Stimulated activated CD4-positive, alpha-beta T cell treated with anti-CD3 and anti-CD28 coated beads, Interleukin-15, amount 100 ng/mL, for 24 hours (primary cell): ENCODE data around the gene C22orf42.
"Not testable (repeated sequence)": the region's sequence is repeated elsewhere in the genome, so short reads cannot be mapped to it uniquely, and the experiment has no call there.

Experiments
- DNase-seq: peaks from one replicate; pipeline ENCODE4 v3.0.0-alpha.2; 2020

Gene C22orf42, protein sequence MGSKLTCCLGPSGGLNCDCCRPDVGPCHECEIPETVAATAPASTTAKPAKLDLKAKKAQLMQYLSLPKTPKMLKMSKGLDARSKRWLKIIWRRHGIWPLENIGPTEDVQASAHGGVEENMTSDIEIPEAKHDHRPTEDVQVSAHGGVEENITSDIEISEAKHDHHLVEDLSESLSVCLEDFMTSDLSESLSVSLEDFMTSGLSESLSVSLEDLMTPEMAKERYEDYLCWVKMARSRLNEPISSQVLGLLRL

DNA sequence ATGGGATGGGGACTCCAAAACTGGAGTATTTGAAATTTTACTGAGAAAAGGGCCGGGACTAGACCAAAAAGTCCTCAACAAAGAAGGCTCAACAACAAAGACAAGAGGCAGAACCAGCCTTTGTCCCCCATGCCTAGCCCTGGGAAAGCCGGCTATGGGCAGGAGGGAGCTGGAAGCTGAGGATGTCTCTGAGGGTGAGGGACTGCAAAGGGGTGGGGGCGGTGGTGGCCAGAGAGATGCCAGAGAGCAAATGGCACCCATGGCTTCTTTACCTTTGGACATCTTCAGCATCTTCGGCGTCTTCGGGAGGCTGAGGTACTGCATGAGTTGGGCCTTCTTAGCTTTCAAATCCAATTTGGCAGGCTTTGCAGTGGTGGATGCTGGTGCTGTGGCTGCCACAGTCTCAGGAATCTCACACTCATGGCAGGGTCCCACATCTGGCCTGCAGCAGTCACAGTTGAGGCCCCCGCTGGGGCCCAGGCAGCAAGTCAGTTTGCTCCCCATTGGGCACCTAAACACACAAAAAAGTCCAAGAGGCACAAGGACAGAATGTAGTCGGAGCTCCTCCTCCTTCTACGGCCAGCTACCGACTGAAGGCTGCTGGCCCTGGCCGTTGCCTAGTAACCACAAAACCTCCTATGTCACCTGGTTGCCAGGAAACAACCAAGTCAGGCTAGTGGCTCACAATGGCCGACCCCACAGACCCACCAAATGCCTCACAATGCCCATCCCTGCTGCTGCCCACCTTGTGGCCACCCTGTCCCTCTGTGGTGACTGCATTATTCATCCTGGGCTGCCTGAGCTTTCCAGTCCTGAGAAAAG lies at the start of gene C22orf42:
C22orf42 (minus strand) TSS at position 592 of the 822 bp plus-strand sequence; CDS start at position 504, 88 bp downstream.
- no peak for DNase-seq

DNA sequence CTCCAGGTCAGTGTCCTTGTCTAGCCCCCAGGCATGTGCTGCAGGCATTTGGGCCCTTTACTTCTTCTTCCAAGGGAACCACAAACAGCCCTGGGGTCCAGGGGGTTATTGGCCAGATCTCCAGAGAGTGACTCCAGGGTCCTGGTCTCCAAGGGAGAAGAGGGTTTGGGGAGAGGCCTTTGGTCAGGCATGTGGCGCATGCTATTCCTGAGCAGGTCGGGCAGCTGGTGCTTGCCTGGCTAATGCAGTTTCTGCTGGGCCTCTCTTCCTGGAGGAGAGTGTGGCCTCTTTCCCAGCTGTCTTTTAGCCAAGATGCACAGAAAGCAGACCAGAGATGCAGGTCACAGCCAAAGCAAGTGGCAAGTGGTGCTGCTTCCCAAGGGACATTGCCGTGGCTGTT lies 49.6 kb upstream of the C22orf42 start:
- DNase-seq, result no peak

DNA sequence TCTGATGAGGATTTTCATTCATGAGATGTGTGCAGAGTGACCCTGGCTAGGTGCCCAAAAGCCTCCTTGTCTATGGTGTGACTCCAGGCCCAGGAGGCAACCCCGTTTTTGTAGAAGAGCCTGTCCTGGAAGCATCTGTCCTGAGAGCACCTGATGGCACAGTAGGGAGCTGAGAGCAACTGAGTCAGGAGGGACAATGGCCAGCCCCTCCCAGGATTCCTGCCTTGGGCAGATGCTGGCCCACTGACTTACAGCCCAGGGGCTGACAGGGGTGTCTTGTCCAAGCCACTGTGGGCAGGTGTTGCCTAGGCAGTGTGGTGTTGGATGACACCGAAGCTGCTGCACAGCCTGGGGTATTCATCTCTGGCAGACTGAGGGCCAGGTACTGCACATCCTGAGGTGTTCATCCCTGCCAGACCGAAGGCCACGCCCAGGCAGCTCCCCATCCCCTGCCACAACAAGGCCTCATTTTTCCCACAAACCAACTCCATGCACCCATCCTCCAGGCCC lies 48.9 kb upstream of the C22orf42 start:
- no peak for DNase-seq

DNA sequence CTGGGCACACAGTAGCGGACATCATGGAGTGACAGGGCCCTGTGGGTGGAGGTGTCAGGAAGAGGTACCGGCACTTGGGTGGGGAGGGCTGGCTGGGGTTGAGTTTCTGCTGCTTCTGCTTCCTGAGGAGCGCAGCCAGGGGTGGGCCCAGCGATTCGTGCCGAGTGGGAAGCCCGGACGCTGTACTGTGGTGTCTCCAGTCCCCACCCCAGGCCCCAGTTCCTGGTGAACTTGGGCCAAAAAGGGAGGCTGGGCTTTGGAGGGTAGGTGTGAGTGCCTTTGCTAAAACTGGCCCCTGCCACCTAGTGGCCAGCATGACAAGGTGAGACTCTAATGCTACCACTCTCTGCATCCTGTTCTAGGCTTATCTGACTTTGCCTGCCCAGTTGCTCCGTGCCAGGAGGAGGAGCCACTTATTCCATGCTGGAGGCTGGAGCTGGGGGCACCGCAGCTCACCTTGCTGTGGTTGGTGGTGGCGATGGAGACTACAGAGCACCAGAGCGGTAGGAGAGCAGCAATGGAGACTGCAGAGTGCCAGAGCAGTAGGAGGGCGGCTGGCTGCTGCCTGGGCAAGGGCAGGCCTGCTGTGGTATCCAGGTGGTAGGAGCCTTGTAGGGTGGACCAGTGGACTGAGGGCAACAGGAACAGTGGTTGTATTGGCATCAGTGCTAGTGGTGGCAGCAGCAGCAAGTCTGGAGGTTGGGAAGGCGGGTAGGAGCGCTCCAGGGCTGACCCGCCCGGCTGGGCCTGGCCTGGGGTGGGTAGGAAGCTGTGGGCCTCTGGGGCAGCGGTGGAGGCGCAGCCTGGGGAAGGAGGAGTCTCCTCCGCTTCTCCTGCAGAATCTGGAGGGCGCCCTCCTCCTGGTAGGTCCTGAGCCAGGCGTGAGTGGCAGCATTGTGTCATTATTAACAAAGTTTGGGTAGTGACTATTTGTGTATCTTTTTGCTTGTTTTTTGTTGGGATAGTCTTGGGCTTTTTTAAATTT lies 48.0 kb upstream of the C22orf42 start:
- DNase-seq, result peak; percentile 56

DNA sequence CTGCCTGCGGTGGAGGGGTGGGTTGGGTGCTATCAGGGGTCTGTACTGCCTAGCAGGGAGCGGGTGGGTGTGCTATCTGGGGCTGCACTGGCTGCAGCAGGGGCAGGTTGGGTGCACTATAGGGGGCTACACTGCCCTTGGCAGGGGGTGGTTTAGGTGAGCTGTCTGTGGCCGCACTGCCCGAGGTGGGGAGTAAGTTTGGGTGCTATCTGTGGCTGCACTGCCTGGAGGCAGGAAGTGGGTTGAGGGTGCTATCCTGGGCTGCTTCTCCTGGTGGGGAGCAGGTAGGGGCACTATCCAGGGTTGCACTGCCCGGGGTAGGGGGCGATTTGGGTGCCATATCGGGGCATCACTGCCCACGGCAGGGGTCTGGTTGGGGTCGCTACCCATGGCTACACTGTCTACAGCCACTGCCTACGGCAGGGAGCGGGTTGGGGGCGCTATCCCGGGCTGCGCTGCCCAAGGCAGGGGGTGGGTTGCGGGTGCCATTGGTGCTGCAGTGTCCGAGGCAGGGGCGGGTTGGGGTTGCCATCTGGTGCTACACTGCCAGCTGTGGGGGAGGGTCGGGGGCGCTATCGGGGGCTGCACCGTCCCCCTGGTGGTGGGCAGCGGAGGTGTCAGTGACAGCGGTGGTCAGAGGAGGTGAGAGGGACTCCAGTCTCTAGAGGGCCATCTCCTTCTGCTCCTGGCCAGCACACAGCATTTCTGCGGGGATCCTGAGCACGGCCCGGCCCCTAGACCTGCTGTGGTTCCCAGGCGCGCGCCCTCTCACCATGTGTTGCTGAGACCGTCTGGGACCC lies 47.1 kb upstream of the C22orf42 start:
- no peak for DNase-seq

DNA sequence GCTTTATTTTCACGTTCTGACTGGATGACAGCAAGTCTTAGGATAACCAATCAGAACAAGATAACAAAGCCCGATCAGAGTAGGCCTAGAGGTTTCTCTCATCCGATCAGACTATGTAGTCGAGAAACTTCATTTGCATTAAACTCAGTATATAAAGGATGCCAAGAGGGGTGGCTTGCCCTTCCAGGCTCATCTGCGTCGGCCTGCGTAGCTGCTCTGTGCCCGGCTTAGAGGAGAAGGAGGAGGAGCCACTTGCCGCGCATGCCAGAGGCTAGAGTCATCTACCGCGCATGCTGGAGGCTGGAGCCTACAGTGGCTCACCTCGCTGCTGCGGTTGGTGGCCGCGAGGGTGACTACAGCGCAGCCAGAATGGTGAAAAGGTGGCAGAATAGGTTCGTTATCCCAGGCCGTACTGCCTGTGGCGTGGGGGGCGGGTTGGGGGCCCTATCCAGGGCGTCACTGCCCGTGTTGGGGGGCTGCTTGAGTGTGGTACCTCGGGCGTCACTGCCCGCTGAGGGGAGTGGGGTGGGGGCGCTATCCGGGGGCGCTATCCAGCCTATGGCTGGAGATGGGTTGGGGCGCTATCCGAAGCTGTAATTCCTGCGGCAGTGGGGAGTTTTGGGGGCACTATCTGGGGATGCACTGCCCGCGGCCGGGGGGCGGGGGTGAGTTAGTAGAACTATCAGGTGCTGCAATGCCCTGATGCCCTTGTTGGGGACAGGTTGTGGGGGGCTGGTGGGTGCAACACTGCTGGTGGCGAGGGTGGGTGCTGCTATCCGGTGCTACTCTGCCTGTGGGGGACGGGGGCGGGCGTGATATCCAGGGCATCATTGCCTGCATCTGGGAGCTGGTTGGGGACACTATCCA lies 46.0 kb upstream of the C22orf42 start, which contains the start of gene RFPL2:
RFPL2 (minus strand) TSS at position 218 of the 867 bp plus-strand sequence. CDS start 2,622 bp downstream, outside the sequence.
- peak; percentile 66 for DNase-seq

DNA sequence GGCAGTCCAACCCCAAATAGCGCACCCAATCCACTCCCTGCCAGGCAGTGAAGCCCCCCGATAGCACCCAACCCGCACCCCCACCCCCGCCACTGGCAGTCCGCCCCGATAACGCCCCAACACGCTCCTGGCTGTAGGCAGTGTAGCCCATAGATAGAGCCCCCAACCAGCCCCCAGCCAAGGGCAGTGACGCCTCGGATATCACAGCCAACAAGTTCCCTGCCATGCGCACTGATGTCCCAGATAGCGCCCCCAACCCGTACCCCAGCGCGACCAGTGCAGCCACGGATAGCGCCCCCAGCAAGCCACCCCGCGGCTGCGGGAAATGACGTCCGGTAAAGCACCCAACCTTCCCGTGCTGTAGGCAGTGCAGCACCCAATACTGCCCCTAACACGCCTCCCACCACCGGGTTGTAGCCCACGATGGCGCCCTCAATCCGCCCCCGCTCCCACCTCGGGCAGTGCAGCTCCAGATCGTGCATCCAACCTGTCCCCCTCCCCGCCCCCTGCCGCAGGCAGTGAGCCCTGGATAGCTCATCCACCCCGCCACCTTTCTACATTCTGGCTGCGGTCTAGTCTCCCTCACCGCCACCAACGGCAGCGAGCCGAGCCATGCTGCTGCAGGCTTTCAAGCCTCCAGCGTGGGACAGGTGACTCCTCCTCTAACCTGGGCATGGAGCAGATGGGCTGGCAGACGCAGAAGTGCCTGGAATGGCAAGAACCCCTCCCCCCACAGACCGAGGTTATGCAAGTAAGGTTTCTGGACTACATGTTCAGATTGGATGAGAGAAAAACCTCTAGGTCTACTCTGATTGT lies 45.1 kb upstream of the C22orf42 start:
- DNase-seq, result peak; percentile 40

DNA sequence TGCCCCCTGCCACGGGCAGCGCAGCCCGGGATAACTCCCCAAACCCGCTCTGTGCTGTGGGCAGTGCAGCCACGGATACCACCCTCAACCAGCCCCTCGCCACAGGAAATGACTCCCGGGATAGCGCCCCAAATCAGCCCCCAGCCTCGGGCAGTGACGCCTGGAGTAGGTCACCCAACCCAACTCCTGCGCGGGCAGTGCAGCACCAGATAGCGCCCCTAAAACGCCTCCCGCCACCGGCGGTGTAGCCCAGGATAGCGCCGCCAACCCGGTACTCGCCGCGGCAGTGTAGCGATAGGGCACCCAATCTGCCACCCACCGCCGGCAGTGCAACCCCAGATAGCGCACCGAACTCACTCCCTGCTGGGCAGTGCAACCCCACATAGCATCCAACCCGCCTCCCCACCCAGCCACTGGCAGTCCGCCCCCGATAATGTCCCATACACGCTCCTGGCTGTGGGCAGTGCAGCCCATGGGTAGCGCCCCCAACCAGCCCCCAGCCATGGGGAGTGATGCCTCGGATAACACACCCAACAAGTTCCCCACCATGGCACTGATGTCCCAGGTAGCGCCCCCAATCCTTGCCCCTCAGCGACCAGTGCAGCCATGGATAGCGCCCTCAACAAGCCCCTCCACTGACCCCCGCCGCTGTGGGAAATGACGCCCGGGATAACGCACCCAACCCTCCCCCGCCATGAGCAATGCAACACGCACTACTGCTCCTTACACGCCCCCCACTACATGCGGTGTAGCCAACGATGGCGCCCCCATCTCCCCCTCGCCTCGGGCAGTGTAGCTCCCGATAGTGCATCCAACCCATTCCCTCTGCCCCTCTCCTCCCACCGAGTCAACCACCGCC lies 44.3 kb upstream of the C22orf42 start:
- DNase-seq, result peak; percentile 35

DNA sequence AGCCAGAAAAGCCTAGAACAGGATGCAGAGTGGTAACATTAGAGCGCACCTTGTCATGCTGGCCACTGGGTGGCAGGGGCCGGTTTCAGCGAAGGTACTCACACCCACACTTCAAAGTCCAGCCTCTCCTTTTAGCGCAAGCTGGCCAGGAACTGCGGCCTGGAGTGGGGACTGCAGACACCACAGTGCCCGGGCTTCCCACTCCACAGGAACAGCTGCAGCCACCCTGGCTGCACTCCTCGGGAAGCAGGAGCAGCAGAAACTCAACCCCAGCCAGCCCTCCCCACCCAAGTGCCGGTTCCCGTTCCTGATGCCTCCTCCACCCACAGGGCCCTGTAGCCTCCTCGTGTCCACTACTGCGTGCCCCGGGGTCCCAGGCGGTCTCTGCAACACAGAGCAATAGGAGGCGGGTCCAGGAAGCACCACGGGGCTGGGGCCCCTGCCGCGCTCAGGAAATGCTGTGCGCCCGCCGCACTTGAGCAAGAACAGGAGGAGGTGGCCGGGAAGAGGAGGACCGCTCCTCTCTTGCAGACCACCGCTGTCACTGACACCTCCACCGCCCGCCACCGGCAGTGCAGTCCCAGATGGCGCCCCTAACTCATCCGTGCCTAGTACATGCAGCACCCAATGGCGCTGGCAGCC lies 43.6 kb upstream of the C22orf42 start:
- peak; percentile 54 for DNase-seq

DNA sequence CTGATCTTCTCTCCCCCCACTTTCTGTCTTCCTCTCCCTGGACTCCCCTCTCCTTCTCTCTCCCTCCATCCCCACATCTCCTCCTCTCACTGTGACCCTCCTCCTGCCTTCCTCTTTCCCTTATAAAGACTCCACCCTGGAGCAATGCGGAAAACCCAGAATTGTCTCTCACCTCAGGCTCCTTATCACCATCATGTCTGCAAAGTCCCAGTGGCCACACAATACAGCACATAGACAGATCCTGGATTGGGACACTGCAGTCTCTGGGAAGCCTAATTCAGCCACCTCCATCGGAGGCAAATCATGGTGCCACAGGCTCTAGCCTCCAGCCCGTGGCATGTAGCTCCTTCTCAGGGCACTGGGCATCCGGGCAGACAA lies 43.0 kb upstream of the C22orf42 start:
- DNase-seq, result no peak

DNA sequence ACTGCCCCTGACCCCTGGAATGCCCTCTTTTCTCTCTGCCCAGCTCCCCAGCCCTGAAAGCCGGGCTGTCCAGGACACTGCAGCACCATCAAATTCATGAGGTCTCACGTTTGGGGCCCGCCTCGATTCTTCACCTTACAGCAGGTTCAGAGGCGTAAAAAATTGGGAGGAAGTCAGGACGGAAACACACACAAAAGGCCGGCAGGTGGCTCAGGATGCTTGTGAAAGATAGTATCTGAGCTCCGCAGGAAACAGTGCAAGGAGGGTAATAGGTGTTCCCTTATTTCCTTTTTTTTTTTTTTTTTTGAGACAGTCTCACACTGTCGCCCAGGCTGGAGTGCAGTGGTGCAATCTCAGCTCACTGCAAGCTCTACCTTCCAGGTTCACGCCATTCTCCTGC lies 41.6 kb upstream of the C22orf42 start:
- peak; percentile 15 for DNase-seq

DNA sequence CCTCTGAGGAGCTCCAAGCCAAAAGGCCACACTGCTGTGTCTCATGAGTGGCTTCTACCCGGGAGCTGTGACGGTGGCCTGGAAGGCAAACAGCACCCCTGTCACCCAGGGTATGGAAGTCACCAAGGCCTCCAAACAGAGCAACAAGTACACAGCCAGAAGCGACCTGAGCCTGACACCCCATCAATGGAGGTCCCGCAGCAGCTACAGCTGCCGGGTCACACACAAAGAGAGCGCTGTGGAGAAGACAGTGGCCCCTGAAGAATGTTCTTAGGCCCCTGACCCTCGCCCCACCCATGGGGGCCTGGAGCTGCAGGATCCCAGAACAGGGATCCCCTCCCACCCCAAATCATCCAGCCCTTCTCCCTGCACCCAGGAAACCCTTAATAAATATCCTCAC lies 40.9 kb upstream of the C22orf42 start:
- DNase-seq, result no peak

DNA sequence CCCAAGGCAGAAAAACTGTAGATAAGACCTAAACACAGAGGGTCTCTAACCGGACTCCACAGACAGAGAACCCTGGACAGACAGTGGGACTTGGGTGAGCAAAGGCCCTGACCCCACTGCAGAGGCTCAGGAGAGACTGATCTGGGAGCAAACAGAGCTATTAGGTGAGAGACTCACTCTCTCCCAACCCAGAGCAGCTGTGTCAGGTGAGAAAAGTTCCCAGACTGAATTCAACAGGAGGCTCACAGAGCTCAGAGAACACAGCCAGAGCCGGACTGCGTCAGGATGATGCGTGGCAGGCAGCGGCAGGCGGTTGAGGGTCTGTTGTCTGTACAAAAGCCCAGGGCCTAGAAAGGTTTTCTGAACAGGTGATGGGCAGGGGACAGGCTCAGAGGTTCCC lies 40.2 kb upstream of the C22orf42 start:
- no peak for DNase-seq

DNA sequence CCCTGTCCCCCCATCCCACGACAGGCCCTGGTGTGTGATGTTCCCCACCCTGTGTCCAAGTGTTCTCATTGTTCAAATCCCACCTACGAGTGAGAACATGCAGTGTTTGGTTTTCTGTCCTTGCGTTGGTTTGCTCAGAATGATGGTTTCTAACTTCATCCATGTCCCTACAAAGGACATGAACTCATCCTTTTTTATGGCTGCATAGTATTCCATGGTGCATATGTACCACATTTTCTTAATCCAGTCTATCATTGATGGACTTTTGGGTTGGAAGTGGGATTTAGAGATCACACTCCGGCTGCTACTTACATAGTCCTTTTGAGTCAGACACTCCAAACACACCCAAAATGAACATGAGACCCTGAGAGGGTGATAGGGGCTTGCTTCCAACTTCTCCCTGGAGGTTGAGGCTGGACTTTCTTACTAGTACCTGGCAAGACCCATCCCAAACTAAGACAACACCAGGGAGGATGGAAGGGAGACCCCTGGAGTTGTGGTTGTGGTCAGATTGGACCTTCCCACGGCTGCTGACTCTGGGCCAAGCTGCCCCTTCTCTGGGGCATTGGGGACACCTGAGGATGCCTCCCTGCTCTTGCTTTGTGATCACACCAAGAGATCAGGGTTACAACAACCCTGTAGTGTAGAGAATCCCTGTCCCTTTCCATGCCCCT lies 38.6 kb upstream of the C22orf42 start:
- DNase-seq, result not testable (repeated sequence)

DNA sequence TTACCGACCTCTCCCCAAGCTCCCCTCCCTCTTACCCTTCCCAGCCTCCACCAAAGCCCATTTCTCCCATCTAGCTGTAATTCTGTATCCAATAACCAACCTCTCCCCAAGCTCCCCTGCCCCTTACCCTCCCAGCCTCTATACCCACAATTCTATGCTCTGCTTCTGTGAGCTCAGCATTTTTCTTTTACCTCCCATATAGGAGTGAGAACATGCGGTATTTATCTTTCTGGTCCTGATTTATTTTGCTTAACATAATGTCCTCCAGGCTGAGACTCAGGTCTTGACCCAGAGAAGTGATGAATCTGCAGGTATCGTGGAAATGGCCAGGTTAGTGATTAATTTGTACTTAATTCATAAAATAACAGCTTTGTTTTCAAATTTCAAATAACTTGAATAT lies 36.8 kb upstream of the C22orf42 start:
- not testable (repeated sequence) for DNase-seq

DNA sequence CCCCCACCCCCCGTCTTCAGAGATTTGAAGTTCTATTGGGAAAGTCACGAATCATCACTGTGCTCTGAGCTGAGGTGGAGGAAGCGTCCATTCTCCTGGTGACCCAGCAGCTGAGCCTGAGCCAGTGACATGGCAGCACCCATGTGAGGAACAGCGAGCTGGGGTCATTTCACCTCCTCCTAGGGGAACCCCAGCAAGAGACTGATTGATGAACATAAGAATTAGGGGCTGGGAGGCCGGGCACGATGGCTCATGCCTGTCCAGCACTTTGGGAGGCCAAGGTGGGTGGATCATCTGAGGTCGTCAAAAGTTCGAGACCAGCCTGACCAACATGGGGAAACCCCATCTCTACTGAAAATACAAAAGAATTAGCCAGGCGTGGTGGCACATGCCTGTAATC lies 34.2 kb upstream of the C22orf42 start:
- not testable (repeated sequence) for DNase-seq

DNA sequence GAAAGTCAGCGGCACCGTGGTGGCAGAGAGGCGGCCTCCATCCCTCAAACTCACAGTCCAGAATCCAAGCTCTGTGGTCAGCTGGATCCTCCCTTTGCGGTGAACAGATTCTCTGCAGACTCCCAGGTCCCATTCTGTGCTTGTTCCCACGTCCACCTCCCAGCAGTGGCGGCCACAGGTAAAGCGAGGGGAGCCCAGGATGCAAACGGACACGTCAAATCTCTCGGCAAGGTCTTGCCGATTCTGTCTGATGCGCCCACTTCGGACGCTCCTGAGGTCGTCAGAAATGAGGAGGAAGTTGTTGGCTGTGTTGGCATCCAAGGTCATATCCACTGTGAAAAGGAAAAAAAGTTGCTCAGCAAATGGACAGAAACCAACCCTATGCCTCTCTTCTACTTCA lies 31.9 kb upstream of the C22orf42 start:
- DNase-seq, result not testable (repeated sequence)

DNA sequence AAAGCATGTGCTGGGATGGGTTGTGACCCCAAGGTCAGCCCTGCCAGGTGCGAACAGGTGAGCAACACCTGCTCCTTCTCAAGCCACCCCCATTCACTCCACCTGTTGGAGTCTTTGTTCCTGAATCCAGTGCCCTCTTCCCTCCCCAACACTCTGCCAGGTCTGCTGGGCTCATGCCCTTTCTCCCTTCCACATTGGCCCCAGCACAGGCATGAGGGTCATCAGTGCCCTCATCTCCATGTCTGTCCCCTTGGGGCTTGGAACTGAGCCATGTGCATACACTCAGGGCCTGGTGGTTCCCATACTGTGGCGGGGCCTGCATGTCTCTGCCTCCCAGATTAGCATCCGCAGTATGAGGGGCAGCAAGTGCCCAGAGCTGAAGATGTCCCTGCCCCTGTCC lies 26.7 kb upstream of the C22orf42 start:
- DNase-seq, result no peak
